Measurements from ENCODE around the gene THRSP.
"Not testable (repeated sequence)": the region's sequence is repeated elsewhere in the genome, so short reads cannot be mapped to it uniquely, and the experiment has no call there.

Gene THRSP

GRCh38 chr11:78039391-78039918 is 24.2 kb upstream of the THRSP start:
- DNase-seq: no peak

GRCh38 chr11:78039919-78040671 is 23.6 kb upstream of the THRSP start:
- DNase-seq: peak; percentile 95

- peak; percentile 83 for DNase-seq
These were observed 22.8 kb upstream of the THRSP start for GRCh38 chr11:78040691-78041379.

GRCh38 chr11:78041380-78041719 is 22.3 kb upstream of the THRSP start:
- peak; percentile 41 for DNase-seq

GRCh38 chr11:78041843-78042440 is 21.7 kb upstream of the THRSP start:
- no peak for DNase-seq

GRCh38 chr11:78044706-78045105 is 19.0 kb upstream of the THRSP start:
- no peak for DNase-seq

- DNase-seq: peak; percentile 91
These were observed 17.7 kb upstream of the THRSP start for GRCh38 chr11:78045851-78046485.

GRCh38 chr11:78046486-78046854 is 17.2 kb upstream of the THRSP start:
- no peak for DNase-seq

GRCh38 chr11:78048561-78048960 is 15.1 kb upstream of the THRSP start:
- DNase-seq: no peak

GRCh38 chr11:78049348-78049747 is 14.3 kb upstream of the THRSP start:
- no peak for DNase-seq

- DNase-seq: no peak
These were observed 12.5 kb upstream of the THRSP start for GRCh38 chr11:78050964-78051831.

GRCh38 chr11:78054971-78055370 is 8.7 kb upstream of the THRSP start:
- no peak for DNase-seq

- DNase-seq: no peak
These were observed 7.6 kb upstream of the THRSP start for GRCh38 chr11:78056093-78056492.

GRCh38 chr11:78057462-78058055 is 6.1 kb upstream of the THRSP start:
- DNase-seq: no peak

GRCh38 chr11:78059749-78060328 is 3.8 kb upstream of the THRSP start:
- not testable (repeated sequence) for DNase-seq

- DNase-seq: no peak
These were observed 3.1 kb upstream of the THRSP start for GRCh38 chr11:78060533-78060932.

GRCh38 chr11:78061088-78061920 is 2.4 kb upstream of the THRSP start:
- no peak for DNase-seq

GRCh38 chr11:78061921-78062311 is 1.7 kb upstream of the THRSP start:
- DNase-seq: no peak

- DNase-seq: no peak
These were observed 990 bp upstream of the THRSP start for GRCh38 chr11:78062671-78063070.

- DNase-seq: no peak
These were observed 1.5 kb downstream of the THRSP start for GRCh38 chr11:78065203-78065602.

- DNase-seq: no peak
These were observed 2.8 kb downstream of the THRSP start for GRCh38 chr11:78066471-78066870.

All from NCI-H69 (cell line).